GM18858 (cell line): ENCODE measurements around the gene WAPL.
A peak's percentile ranks its signal among the peaks of the same experiment; 100 is the strongest.
"Not testable (repeated sequence)": the region's sequence is repeated elsewhere in the genome, so short reads cannot be mapped to it uniquely, and the experiment has no call there.

Experiments
- ATAC-seq: cut with Tn5 transposase; IDR thresholded peaks from one replicate; pipeline ENCODE4 v1.9.1; 2021; ENCODE audit not compliant: unreplicated experiment

Gene WAPL, protein sequence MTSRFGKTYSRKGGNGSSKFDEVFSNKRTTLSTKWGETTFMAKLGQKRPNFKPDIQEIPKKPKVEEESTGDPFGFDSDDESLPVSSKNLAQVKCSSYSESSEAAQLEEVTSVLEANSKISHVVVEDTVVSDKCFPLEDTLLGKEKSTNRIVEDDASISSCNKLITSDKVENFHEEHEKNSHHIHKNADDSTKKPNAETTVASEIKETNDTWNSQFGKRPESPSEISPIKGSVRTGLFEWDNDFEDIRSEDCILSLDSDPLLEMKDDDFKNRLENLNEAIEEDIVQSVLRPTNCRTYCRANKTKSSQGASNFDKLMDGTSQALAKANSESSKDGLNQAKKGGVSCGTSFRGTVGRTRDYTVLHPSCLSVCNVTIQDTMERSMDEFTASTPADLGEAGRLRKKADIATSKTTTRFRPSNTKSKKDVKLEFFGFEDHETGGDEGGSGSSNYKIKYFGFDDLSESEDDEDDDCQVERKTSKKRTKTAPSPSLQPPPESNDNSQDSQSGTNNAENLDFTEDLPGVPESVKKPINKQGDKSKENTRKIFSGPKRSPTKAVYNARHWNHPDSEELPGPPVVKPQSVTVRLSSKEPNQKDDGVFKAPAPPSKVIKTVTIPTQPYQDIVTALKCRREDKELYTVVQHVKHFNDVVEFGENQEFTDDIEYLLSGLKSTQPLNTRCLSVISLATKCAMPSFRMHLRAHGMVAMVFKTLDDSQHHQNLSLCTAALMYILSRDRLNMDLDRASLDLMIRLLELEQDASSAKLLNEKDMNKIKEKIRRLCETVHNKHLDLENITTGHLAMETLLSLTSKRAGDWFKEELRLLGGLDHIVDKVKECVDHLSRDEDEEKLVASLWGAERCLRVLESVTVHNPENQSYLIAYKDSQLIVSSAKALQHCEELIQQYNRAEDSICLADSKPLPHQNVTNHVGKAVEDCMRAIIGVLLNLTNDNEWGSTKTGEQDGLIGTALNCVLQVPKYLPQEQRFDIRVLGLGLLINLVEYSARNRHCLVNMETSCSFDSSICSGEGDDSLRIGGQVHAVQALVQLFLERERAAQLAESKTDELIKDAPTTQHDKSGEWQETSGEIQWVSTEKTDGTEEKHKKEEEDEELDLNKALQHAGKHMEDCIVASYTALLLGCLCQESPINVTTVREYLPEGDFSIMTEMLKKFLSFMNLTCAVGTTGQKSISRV (N-terminal part only)

DNA sequence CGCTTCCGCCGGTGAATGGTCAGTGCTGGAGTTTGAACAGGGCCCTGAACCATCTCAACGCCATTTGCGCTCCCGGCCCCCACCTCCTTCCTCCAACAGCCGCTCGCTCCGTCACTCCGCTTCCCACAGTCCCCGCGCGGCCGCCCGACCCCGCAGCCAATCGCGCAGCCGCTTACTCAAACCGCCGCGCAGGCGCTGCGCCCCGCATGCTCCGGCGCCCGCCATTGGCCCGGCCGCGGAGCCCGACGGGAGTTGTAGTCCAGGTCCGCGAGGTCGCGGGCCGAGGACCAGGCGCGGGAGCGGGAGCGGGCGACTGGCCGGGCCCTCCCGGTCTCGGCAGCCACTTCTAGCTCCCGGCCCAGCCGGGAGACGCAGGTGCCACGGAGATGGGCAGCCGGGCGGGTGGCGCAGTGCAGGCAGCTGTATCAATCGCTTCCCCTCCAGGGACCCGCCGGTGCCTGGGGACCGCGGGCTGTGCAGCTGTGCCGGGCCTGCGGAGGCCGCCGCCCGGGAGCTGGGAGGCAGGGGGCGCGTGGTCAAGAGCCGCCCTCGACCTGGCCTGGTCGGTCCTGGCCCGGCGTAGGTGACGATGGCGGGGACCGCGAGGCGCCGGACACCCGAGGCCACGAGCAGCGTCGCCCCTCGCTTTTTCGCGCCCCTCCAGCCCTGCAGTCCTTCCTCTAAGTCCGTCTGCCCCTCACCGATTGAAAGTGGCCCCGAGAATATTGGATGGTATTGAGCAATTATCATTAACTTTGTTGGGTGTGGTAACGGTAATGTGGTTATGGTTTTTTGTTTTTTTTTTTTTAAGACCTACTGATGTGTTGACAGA, at the start of gene WAPL:
Gene WAPL, minus strand, starts transcription at position 115 of the 832 bp plus-strand sequence. CDS start 3,723 bp downstream, outside the sequence.
- ATAC-seq: peak; percentile 93

DNA sequence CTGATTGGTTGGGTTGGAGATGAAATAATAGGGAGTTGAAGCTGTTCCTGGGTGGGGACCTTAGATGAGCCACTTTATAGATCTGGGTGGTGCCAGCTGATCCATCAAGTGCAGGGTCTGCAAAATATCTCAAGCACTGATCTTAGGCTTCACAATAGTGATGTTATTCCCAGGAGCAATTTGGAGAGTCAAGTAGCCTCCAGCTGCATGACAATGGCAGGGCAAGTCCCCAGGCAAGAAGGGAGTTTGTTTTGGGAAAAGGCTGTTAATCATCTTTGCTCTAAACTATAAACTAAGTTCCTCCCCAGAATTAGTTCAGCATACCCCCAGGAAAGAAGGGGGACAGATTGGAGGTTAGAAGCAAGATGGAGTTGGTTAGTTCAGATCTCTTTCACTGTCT, 47.7 kb upstream of the WAPL start:
- no peak for ATAC-seq

DNA sequence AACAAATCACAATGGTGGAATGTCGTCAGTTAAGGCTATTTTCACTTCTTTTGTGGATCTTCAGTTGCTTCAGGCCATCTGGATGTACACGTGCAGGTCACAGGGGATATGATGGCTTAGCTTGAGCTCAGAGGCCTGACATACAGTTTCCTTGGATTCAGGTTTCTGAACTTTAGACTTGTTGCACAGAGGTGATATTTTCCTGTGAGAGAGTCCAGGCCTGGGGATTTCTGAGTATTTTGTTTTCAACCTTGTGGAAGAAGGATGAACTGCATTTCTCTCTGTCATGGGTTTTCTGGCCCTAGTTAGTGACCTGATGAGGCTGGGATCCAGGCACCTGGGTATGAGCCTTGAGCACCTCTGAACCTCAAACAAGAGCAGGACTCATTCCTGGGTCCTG, 44.9 kb upstream of the WAPL start:
- not testable (repeated sequence) for ATAC-seq

DNA sequence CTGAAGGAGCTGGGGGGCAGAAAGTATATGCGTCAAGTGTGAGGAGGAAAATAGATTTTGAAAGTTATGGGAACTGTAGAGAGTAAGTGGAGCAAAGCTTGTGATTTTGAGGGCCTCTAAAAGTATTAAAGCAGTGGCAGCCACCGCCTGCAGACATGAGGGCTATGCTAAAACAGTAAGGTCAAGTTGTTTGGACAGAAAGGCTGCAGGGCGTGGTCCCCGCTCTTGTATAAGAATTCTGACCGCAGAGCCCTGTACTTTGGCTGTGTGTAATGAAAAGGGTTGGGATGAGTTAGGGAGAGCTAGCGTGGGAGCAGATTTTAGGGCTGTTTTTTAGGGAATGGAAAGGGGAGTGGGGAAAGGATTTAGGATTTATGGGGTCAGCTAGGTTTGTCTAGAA, 41.7 kb upstream of the WAPL start:
- not testable (repeated sequence) for ATAC-seq

DNA sequence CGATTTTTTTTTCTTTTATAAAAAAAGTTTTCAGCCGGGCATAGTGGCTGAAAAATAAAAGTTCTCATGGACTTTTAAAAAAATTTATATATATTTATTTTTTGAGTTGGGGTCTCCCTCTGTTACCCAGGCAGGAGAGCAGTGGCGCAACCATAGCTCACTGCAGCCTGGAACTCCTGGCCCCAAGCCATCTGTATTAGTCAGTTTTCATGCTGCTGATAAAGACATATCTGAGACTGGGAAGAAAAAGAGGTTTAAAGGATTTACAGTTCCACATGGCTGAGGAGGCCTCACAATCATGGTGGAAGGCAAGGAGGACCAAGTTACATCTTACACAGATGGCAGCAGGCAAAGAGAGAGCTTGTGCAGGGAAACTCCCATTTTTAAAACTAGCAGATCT, 37.1 kb upstream of the WAPL start:
- ATAC-seq: not testable (repeated sequence)

DNA sequence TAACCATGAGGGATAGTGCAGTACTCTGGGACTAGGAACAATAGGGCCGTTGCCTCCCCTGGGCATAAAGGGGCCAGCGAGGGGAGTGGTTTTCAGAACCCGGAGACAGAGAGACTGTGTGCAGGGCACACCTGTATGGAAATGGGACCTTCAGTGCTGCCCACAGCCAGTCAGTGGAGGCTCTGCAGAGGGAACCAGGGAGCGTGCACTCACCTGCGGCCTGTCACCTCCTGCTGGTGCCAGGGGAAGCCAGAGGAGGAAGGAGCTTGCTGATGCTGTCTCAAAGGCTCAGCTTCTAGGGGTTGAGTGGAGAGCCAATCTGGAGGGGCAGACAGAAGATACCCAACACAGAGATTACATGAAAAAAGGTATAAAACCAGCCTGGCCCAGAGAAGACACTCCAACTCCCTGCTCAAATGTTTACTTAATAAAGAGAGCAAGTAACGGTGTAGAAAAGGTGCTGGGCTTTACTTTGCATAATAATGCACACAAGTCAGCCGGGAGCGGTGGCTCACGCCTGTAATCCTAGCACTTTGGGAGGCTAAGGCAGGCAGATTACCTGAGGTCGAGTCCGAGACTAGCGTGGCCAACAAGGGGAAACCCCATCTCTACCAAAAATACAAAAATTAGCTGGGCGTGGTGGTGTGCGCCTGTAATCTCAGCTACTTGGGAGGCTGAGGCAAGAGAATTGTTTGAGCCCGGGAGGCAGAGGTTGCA, 35.5 kb upstream of the WAPL start:
- no peak for ATAC-seq

DNA sequence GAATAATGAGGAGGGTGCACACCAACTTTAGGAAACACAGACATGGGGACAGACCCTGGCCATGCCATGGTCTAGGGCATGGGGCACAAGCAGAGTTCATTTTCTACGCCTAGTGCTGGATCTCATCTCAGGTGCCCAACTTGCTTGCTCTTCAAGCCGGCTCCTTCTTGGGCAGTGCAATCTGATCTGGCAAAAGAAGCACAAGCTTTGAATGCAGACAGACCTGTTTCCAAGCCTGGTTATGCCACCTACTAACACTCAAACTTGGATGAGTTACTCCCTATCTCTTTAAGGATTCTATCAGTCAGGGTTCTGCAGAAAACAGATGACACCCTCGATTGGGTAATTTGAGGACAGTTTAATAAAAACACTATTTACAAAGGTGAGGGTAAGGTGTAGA, 34.9 kb upstream of the WAPL start:
- ATAC-seq: no peak

DNA sequence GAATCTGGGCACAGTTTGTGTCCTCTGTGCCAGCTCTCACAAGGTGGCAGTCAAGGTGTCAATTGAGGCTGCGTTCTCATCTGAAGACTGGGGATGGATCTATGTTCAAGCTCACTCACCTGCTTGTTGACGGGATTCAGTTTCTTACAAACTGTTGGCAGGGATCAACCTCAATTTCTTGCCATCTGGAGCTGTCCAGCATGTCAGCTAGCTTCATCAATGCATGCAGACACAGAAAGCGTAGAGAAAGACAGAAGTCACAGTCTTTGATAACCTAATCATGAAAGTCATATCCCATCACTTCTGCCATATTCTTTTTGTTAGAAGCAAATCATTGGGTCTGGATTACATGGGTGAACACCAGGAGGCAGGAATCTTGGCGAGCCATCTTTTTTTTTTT, 32.0 kb upstream of the WAPL start:
- no peak for ATAC-seq

DNA sequence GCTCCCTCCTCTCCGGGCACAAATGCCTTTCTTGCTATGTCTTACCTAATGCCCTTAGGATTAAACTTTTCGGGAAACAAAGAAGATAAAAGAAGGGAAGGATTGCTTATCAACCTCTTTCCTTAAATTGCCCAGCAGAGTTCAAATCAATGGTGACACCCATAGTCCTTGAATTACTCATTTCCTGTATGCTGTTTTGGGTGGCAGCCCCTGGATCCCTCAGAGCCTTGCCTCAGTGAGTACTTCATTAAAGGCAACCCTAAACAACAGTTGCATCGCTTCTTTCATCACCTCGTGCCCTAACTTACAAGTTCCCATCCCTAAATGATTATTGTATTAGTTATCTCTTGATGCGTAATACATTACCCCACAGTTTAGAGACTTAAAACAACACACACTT, 31.6 kb upstream of the WAPL start:
- no peak for ATAC-seq

DNA sequence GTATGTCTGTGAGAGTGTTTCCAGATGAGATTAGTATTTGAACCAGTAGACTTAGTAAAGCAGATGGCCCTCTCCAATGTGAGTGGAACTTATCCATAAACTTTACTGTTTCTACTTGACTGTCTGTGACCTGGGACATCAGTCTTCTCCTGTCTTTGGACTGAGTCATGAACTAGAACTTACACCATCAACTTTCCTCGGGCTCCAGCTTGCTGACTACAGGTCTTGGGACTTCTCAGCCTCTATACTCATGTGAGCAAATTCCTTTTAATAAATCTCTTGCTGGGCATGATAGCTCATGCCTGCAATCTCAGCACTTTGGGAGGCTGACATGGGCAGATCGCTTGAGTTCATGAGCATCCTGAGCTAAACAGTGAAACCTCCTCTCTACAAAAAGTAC, 25.7 kb upstream of the WAPL start:
- no peak for ATAC-seq

DNA sequence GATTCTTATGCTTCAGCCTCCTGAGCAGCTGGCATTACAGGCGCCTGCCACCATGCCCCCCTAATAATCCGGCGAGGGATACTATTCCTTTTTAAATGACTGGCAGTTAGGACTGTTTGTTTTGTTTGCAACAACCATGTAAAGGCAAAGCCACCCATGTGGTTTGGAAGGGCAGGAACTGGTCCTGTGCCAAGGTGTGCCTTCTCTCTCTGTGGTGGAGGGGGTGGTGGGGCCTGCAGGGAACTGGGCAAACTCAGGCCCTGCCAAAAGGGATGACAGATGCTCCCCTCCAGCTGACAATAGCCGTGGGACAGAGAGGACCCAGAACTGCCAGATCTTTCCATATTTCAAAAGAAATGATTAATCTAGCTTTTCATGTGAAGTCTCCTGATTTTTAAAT, 23.5 kb upstream of the WAPL start:
- no peak for ATAC-seq

DNA sequence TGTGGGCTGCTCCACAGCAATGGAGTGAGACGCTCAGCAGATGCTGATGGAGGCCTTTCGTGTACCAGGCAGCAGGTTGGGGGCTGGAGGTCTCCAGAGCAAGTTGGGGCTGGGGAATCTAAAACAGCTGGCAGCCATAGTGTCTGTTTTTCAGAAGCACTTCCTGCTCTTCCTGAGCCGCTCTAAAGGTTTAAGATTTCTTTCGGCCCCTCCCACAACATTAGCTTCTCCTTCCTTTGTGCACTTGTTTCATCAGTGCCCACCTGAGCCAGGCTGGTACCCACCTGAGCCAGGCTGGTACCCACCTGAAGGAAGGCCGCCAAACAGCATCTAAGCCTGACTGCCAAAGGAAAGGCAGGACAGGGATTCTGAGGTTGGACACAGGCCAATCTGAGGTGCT, 18.4 kb upstream of the WAPL start:
- no peak for ATAC-seq

DNA sequence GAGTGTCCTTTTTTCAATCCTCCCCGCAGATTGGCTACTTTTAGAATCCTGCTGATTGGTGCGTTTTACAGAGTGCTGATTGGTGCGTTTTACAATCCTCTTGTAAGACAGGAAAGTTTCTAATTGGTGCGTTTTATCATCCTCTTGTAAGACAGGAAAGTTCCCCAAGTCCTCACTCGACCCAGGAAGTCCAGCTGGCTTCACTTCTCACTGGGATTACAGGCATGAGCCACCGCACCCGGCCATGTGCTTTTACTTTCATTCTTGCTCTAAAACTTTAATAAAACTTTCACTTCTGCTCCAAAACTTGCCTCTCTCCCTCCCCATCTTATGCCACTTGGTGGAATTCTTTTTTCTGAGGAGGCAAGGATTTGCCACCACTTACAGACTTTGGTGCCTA, 17.0 kb upstream of the WAPL start:
- no peak for ATAC-seq

DNA sequence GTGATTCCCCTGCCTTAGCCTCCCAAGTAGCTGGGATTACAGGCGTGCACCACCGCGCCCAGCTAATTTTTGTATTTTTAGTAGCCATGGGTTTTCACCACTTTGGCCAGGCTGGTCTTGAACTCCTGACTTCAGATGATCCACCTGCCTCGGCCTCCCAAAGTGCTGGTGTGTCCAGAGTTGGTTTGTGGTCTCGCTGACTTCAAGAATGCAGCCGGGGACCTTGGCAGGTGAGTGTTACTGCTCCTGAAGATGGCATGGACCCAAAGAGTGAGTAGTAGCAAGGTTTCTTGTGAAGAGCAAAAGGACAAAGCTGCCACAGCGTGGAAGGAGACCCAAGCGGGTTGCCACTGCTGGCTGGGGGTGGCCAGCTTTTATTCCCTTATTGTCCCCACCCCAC, 16.4 kb upstream of the WAPL start:
- not testable (repeated sequence) for ATAC-seq

DNA sequence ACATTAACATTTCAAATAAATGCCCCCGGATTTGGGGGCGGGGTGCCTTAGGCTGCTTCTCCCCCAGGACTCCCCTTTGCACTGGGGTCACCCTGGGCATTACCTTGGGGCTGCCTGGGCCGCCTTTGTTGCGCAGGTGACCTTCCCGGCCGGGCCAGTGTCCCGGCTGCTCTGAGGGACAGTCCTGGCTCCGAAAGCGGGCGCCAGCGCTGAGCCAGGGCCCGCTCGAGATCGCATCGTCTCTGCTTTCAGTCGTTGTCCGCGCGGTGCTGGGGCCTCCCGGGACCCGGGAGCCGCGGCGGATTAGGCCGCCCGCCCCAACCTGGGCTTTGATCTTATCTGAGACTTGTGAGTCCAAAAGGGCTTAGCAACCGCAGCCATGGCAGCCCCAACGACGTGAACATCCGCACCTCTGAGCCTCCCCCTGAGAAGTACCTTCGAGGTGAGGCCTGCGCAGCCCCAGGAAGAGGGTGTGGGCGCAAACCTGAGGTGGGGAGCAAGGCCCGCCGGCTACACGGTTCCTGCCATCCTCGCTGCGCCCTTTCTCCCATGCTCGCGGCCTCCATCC, 14.8 kb upstream of the WAPL start:
- no peak for ATAC-seq

DNA sequence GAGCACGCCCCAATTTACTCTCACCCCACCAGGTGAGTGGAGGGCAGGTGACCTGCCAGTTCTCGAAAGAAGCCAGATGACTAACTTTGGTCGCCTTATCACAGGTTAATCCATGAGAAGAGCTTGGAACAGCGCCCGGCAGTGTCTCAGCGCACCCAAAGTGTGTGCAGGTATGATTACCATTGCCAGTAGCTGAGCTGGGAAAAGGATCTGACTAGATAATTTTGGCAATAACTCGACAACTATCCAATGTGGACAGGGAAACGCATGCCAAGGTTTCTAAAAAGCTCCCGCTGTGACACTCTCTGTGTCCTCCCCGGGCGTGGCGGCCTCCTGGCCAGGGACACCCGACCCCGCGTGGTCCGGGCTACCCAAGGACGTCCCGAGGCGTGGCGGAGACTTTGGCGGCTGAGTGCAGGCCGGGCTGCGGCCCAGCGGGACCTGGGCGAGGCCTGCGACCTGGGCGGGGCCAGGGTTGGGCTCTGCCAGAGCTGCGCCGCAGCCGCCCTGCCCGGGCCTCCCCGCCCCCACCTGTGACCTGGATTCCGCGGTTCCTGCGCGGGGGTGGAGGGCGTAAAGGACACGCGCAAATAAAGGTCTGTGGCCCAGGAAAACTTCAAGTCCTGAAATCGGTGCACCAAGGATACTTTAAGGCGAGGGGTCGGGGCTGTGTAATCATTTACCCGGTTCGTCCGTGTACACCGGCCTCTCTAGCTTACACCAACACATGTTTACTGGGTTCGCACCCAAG, 13.7 kb upstream of the WAPL start:
- no peak for ATAC-seq

DNA sequence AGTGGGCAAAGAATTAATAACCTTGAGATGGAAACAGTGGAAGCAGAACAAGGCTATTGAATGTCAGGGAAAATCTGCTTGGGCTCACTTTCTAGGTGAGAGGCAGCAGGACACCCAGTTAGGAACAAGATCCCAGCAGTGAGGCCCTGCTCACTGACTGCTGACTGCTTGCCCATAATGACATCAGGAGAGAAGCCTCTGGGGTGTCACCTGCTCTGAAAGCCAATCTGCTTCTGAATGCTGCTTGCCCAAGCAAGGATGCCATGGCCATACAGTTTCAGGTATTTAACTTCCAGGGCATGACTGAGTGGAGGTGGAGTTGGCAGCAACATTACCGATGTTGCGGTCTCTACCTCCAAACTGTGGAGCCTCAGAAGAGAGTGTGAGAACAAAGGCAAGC, 11.7 kb upstream of the WAPL start:
- ATAC-seq: no peak

DNA sequence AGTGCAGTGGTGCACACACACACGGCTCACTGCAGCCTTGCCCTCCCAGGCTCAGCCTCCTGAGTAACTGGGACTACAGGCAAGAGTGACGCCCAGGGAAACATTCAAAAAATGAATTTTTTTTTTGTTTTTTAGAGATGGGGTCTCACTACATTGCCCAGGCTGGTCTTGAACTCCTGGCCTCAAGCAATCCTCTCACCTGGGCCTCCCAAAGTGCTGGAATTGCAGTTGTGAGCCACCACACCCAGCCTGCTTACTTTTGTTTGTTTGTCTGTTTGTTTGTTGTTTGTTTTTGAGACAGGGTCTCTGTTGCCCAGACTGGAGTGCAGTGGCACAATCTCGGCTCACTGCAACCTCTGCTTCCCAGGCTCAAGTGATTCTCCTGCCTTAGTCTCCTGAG, 7.1 kb upstream of the WAPL start:
- not testable (repeated sequence) for ATAC-seq

DNA sequence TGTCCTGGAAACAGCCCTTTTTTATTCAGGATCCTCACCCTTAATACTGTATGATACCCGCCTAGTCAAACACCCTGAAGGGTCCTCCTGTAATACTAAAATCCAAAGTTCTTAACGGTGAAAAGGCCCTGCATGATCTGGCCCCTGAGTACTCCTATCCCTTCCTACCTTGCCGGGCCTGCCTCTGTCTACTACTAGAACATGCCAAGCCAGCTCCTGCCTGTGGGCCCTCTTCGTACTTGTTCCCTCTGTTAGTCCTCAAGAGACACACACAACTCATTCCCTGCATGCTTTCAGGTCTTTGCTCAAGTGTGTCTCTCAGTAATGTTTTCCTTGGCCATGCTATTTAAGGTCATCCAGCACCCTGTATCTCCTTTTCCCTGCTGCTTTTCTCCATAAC, 5.0 kb upstream of the WAPL start:
- ATAC-seq: no peak
